ENCODE measurements around the gene PID1.

- TF ChIP-seq CTCF (IDR thresholded peaks at IDR 0.05): no peak
- no peak for TF ChIP-seq POLR2A (IDR thresholded peaks at IDR 0.05)
Observed at GRCh38 chr2:229173825-229174359, 97.2 kb downstream of the PID1 start.
